ENCODE results near the gene NMT2. TPM values are rescaled to one million over a fixed set of nuclear protein-coding genes. Genes with fewer than 3 reads are reported as not detected.

NMT2 gene
- total RNA-seq, 2 experiments from 2014 or later = 47.7 to 50.9 TPM

DNA sequence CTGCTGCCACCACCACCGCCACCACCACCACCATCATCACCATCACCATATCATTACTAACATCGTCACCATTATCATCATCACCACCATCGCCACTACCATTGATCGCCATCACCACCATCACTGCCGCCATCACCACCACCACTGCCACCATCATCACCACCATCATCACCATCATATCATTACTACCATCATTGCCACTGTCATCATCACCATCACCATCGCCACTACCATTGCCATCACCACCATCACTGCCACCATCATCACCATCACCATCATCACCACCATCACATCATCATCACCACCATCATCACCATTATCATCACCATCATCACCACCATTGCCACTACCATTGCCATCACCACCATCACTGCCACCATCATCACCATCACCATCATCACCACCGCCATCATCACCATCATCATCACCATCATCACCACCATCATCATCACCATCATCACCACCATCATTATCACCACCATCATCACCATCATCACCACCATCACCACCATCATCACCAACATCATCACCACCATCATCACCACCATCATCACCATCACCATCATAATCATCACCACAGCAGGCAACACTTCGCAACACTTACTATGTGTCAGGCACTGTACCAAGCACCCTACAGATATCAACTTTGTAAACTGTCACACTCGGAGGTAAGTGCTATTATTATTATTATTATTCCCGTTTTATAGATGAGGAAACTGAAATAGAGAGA, 19.3 kb downstream of the NMT2 start:
- Mint-ChIP-seq H3K27me3 (no peaks in the 10 kb centered on the region), H3K9me3 (peaks cover 7% of the 10 kb centered on the region), H3K4me3 (no peak overlapping the region), H3K4me1 (peaks cover 21% of the 10 kb centered on the region), H3K36me3 (ENCODE audit: low read depth) (peaks cover 21% of the 10 kb centered on the region), H3K27ac (no peak overlapping the region)
- ChIA-PET POLR2A (no interaction called here), CTCF (interaction anchor here (1.2 kb wide), 1 partner anchor 8 kb away, joined by 3 read pairs; no protein-coding TSS in a partner anchor)
- no peak for DNase-seq

DNA sequence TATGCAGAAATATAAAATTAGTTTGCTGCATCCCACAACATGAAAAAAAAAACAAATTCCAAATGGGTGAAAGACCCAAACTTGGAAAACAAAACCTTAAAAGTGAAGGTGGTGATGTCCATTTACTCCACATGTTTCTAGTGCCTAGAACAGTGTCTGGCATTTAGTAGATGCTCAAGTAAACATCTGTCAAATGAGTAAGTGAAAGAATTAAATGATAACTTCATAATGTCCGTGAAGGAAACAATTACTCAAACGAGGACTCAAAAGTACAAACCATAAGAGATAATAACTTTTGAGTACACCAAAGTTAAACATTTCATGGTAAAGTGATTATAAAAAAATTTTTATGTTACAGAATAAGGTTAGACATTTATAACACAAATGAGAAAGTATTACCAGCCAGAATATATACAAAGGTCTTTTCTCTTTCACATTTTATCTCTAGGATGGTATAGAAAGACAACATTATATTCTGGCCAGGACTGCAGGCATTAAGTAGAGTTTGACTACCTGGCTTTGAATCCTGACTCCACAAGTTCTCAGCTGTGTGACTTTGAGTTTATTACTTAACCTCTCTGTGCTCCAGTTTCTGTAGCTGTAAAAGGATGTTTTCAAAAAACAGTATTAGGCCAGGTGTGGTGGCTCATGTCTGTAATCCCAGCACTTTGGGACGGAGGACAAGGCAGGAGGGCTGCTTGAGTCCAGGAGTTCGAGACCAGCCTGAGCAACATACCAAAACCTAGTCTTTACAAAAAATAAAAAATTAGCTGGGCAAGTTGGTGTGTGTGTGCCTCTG, 20.7 kb downstream of the NMT2 start:
- Mint-ChIP-seq H3K36me3 (ENCODE audit: low read depth) (peaks cover 18% of the 10 kb centered on the region), H3K4me3 (no peak overlapping the region), H3K27me3 (no peaks in the 10 kb centered on the region), H3K9me3 (peaks cover 5% of the 10 kb centered on the region), H3K27ac (peak overlapping the region; percentile 54), H3K4me1 (peaks cover 23% of the 10 kb centered on the region)
- POLR2A ChIA-PET = no interaction called here
- CTCF ChIA-PET = interaction anchor here (0.6 to 1.2 kb wide), 2 partner anchors 9 to 16 kb away, joined by 3 read pairs; no protein-coding TSS in a partner anchor
- no peak for DNase-seq

DNA sequence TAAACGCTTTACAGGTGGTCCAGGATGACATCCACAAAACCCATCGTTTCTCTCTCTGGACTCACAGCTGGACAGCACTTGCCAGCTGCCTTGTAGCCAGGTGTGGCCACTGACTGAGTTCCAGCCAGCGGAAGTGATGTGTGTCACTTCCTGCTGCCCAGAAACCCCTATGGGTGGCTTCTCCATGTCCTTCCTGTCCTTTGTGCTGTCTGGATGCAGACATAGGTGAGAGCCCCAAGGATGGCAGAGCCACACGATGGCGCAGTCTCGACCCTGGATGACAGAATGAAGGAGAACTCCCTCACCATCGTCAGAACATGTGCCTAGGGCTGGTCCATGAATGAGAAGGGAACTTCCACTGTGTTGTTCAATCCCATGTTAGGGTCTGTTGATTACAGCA, 22.1 kb downstream of the NMT2 start:
- Mint-ChIP-seq H3K36me3 (ENCODE audit: low read depth) (peaks cover 17% of the 10 kb centered on the region), H3K27me3 (no peaks in the 10 kb centered on the region), H3K9me3 (peaks cover 5% of the 10 kb centered on the region), H3K27ac (no peak overlapping the region), H3K4me1 (peaks cover 32% of the 10 kb centered on the region), H3K4me3 (no peak overlapping the region)
- ChIA-PET CTCF (no interaction called here), POLR2A (no interaction called here)
- no peak for DNase-seq

DNA sequence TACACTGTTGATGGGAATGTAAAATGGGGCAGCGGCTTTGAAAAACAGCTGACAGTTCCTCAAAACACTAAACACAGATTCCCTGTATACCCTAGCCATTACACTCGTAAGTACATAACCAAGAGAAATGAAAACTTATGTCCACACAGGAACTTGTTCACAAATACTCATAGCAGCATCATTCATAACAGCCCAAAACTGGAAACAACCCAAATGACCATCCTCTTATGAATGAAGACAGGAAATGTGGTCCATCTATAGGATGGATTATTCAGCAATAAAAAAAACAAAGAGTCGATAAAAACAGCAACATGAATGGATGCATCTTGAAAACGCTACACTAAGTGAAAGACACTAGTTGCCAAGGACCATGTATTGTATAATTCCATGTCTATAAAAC, 23.7 kb downstream of the NMT2 start:
- Mint-ChIP-seq H3K9me3 (peaks cover 1% of the 10 kb centered on the region), H3K27me3 (no peaks in the 10 kb centered on the region), H3K4me3 (no peak overlapping the region), H3K4me1 (peaks cover 43% of the 10 kb centered on the region), H3K27ac (no peak overlapping the region), H3K36me3 (ENCODE audit: low read depth) (peaks cover 22% of the 10 kb centered on the region)
- POLR2A ChIA-PET = no interaction called here
- CTCF ChIA-PET = interaction anchor here (1.1 to 2.8 kb wide), 2 partner anchors 12 to 46 kb away, joined by 3 to 11 read pairs; no protein-coding TSS in a partner anchor
- no peak for DNase-seq

DNA sequence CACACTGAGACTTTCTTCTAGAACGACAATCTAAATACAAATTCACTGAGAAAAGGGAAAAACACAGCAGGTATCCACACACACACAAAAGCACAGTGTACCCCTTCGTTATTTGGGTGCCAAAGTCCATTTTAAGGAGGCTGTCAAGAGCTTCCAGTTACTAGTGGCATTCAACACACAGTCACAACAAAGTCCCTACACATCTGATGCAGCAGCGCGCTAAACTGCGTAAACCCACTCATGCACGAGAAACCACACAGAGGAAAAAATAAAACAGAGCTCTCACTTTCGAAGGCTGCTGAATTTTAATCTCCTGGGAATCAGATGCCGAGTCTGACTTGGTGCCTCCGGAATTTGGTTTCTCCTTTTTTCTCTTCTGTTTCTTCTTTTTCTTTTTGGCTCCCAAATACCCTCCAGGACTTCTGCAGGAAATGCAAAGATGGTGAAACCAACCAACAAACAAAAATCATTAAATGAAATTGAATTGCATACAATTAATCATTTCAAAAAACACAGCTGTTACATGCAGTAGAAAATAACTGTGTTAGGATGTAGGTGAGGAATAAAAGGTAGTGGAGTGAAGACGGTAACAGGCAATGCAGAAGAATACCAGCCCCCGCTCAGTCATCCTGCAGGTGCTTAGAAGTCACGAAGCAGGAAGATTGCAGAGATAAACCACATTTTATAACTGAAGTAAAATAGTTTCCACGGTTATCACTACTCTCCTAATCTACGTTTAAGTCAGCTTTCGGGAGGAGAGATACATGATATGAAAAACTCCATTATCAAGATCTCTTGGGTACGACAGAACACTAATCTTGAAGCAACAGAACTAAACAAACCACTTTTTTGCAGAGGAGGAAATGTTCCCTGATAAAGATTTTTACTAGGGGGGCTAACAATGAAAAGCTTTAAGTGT, 27.1 kb downstream of the NMT2 start:
- Mint-ChIP-seq H3K27me3 (no peaks in the 10 kb centered on the region), H3K4me1 (peaks cover 39% of the 10 kb centered on the region), H3K36me3 (ENCODE audit: low read depth) (peaks cover 40% of the 10 kb centered on the region), H3K4me3 (peak overlapping the region; percentile 32), H3K9me3 (no peaks in the 10 kb centered on the region), H3K27ac (peak overlapping the region; percentile 73)
- DNase-seq = peak; percentile 14
- ChIA-PET POLR2A (no interaction called here), CTCF (interaction anchor here (0.6 to 2.3 kb wide), 4 partner anchors 9 to 27 kb away, joined by 3 to 8 read pairs (median 3); partner anchors contain the start of gene NMT2)

DNA sequence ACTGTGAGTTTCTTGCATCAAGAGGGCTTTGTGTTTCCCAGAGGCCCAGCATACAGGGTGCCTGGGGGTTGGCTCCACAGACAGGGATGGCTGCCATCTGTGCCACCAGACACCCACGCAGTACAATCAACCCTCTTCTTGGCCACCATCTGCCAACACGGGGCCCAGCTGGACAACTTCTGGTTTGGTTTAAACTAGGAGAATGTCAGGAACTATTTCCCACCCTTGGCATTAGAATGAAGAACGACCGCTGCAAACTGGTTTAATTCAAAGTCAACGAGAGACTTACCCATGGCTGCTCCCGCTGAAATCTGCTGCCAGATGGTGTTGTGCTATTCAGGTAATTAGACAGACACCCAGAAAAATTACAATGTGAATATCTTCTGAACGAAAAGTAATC, 27.8 kb downstream of the NMT2 start:
- H3K4me1 Mint-ChIP-seq = peaks cover 37% of the 10 kb centered on the region
- peaks cover 38% of the 10 kb centered on the region for H3K36me3 Mint-ChIP-seq (ENCODE audit: low read depth)
- no peaks in the 10 kb centered on the region for H3K27me3 Mint-ChIP-seq
- no peak overlapping the region for H3K27ac Mint-ChIP-seq
- CTCF ChIA-PET = interaction anchor here (2.3 kb wide), 1 partner anchor 10 kb away, joined by 8 read pairs; no protein-coding TSS in a partner anchor
- H3K9me3 Mint-ChIP-seq = no peaks in the 10 kb centered on the region
- no peak for DNase-seq
- H3K4me3 Mint-ChIP-seq = no peak overlapping the region
- POLR2A ChIA-PET = no interaction called here

DNA sequence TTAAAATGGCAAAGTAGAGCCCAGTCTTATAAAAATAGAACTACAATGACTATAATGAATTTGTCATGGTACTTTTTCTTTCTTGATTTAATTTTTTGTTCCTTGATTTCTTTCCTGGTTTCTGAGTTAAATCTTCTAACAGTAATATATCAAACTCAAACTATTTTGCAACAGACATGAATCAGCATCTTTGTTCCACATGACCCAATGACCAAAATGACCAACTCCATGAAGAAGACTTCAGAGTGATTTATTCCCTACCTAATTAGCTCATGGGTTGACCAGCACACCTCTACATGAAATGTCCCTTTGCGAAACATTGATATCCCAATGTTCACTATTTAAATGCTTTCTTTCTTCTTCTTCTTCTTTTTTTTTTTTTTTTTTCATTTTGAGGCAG, 30.9 kb downstream of the NMT2 start:
- Mint-ChIP-seq H3K27me3 (no peaks in the 10 kb centered on the region), H3K9me3 (no peaks in the 10 kb centered on the region), H3K27ac (no peak overlapping the region), H3K4me1 (peaks cover 27% of the 10 kb centered on the region), H3K4me3 (no peak overlapping the region), H3K36me3 (ENCODE audit: low read depth) (peaks cover 64% of the 10 kb centered on the region)
- ChIA-PET CTCF (interaction anchor here (0.6 to 1.3 kb wide), 3 partner anchors 11 to 38 kb away, joined by 3 to 4 read pairs (median 3); no protein-coding TSS in a partner anchor), POLR2A (no interaction called here)
- DNase-seq = no peak

DNA sequence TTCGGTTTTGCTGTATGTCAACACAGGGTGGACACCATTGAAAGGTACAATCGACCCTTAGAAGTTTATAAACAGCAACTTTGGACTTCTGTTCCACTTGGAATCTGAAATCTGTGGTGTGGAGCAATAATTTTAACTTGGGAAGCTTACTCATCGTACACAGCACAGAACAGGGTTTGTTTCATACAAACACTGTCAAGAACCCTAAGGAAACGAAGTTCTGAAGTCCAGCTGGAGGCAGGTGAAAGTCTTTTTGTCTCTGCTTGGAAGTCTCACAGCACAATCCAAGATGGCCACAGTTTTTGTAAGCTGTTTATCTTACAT, 31.5 kb downstream of the NMT2 start:
- Mint-ChIP-seq H3K27me3 (no peaks in the 10 kb centered on the region), H3K36me3 (ENCODE audit: low read depth) (peaks cover 65% of the 10 kb centered on the region), H3K4me3 (no peak overlapping the region), H3K9me3 (no peaks in the 10 kb centered on the region), H3K27ac (no peak overlapping the region), H3K4me1 (peaks cover 20% of the 10 kb centered on the region)
- POLR2A ChIA-PET = no interaction called here
- no peak for DNase-seq
- CTCF ChIA-PET = interaction anchor here (0.6 to 1.3 kb wide), 3 partner anchors 33 to 53 kb away, joined by 3 read pairs; no protein-coding TSS in a partner anchor

DNA sequence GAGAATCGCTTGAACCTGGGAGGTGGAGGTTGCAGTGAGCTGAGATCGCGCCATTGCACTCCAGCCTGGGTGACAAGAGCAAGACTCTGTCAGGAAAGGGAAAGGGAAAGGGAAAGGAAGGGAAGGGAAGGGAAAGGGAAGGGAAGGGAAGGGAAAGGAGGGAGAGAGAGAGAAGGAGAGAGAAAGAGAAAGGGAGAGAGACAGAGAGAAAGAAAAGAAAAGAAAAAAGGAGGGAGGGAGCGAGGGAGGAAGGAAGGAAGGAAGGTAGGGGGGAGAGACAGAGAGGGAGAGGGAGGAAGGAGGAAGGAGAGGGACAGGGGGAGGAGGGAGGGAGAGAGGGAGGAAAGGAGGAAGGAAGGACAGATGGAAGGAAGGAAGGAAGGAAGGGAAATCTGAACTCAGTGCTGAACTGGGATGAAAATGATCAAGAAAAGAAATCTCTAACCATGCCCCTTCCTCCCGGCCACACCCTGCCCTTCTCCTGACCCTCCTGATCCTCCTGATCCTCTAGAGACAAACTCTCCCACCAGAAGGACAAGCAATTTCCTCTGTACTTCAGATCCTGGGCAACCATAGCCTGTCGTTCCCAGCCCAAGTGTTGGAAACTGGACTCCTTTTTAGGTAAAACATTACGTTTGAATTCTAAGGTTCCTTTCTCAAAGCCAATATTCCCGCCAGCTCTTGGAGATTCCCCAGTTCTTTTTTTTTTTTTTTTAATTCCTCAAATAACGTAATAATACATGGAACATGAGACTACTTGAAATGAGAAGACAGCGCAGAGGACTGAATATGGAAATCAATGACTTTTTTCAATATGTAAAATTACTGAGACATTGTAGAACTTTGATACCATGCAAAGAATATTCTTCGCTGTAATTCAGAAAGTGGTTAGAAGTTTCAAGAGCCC, 32.1 kb downstream of the NMT2 start:
- no peaks in the 10 kb centered on the region for H3K9me3 Mint-ChIP-seq
- POLR2A ChIA-PET = no interaction called here
- H3K27me3 Mint-ChIP-seq = no peaks in the 10 kb centered on the region
- no peak for DNase-seq
- peaks cover 14% of the 10 kb centered on the region for H3K4me1 Mint-ChIP-seq
- CTCF ChIA-PET = interaction anchor here (0.8 kb wide), 1 partner anchor 53 kb away, joined by 3 read pairs; no protein-coding TSS in a partner anchor
- H3K36me3 Mint-ChIP-seq (ENCODE audit: low read depth) = peaks cover 69% of the 10 kb centered on the region
- no peak overlapping the region for H3K27ac Mint-ChIP-seq
- H3K4me3 Mint-ChIP-seq = no peak overlapping the region

DNA sequence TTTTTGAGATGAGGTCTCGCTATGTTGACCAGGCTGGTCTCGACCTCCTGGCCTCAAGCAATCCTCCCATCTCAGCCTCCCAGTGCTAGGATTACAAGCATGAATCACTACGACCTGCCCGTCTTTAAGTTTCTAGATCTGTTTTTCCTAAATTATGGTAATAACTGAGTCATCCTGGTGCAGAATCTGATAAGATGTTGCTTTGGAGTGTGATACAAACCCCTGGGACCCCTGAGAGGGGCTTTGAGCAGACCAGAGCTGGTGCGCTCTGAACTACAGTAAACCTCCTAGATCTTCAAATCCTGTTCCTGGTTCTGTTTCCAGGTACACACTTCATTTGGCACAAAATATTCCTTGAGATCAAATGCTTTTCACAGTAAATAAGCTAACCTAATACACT, 37.2 kb downstream of the NMT2 start:
- H3K9me3 Mint-ChIP-seq = peaks cover 4% of the 10 kb centered on the region
- DNase-seq = no peak
- POLR2A ChIA-PET = no interaction called here
- CTCF ChIA-PET = interaction anchor here (0.8 to 3.6 kb wide), 3 partner anchors 10 to 50 kb away, joined by 3 to 11 read pairs (median 4); no protein-coding TSS in a partner anchor
- H3K36me3 Mint-ChIP-seq (ENCODE audit: low read depth) = peaks cover 72% of the 10 kb centered on the region
- H3K4me1 Mint-ChIP-seq = peaks cover 6% of the 10 kb centered on the region
- no peak overlapping the region for H3K27ac Mint-ChIP-seq
- H3K27me3 Mint-ChIP-seq = no peaks in the 10 kb centered on the region
- H3K4me3 Mint-ChIP-seq = no peak overlapping the region

DNA sequence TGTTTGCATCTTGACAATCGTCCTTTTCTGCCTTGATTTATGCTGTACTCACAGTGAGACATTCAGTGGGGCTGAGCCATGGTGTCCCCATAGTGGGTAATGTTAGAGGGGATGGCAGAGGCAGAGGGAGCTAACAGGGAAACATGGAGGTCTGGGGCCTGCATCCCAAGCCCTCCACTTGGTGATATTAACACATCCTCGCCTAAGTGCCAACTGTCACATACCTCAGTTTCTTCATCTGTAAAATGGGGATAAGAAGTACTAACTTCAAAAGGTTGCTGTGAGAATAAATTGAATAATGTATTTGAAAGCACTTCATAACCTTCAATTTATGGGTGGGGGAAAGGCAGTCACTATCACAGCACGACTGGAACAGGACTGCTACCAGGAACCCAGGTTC, 43.6 kb downstream of the NMT2 start:
- no peak overlapping the region for H3K4me3 Mint-ChIP-seq
- H3K27me3 Mint-ChIP-seq = no peaks in the 10 kb centered on the region
- peaks cover 57% of the 10 kb centered on the region for H3K36me3 Mint-ChIP-seq (ENCODE audit: low read depth)
- ChIA-PET CTCF (interaction anchor here (1.1 kb wide), 1 partner anchor 42 kb away, joined by 3 read pairs; no protein-coding TSS in a partner anchor), POLR2A (no interaction called here)
- DNase-seq = no peak
- H3K9me3 Mint-ChIP-seq = peaks cover 4% of the 10 kb centered on the region
- H3K4me1 Mint-ChIP-seq = peaks cover 35% of the 10 kb centered on the region
- peak overlapping the region; percentile 72 for H3K27ac Mint-ChIP-seq
